Natural killer cell (primary cell): Measurements from ENCODE around the gene UEVLD. TPM values are rescaled to one million over a fixed set of nuclear protein-coding genes. Genes with fewer than 3 reads are reported as not detected.

Experiments used
- ATAC-seq, 3 donors: fragments of 150-1000 bp in 2 of 3; fragments of 200-7000 bp in 1 of 3; cut with Tn5 transposase; 1 replicate in 1 of 3; 2 replicates in 2 of 3; pipeline ENCODE4 v1.10.0; 2021; ENCODE audit warnings: mild to moderate bottlenecking in 2 of 3, moderate library complexity in 2 of 3
- DNase-seq, 2 donors: peaks; one replicate each; pipeline versions ENCODE4 v3.0.0 to v3.0.0-alpha.2; 2013 to 2021; ENCODE audit warnings: mixed read lengths in 1 of 2
- H3K27ac ChIP-seq: one replicate; pipeline ENCODE4 v1.5.1; 2013; ENCODE audit warnings: mild to moderate bottlenecking, low read length
- H3K27me3 ChIP-seq: one replicate; pipeline ENCODE4 v1.6.1; 2013; ENCODE audit warnings: low read length; ENCODE audit not compliant: control insufficient read depth, insufficient read depth
- H3K36me3 ChIP-seq: one replicate; pipeline ENCODE4 v1.6.1; 2013; ENCODE audit warnings: low read length; ENCODE audit not compliant: control insufficient read depth, insufficient read depth
- H3K4me1 ChIP-seq: one replicate; pipeline ENCODE4 v1.6.1; 2013; ENCODE audit warnings: low read length; ENCODE audit not compliant: control insufficient read depth, insufficient read depth
- H3K4me3 ChIP-seq: one replicate; pipeline ENCODE4 v1.5.1; 2013; ENCODE audit warnings: low read length
- H3K9me3 ChIP-seq: one replicate; pipeline ENCODE4 v1.6.1; 2013; ENCODE audit warnings: low read length; ENCODE audit not compliant: control insufficient read depth, insufficient read depth
- H3K27ac Mint-ChIP-seq, 2 donors: one replicate each; pipeline ENCODE4 v1.8.0; 2022; ENCODE audit warnings: mild to moderate bottlenecking in 2 of 2, mixed read lengths in 2 of 2, moderate library complexity in 1 of 2
- H3K27me3 Mint-ChIP-seq, 2 donors: one replicate each; pipeline ENCODE4 v1.8.0; 2022; ENCODE audit warnings: low read depth in 2 of 2, mixed read lengths in 2 of 2
- H3K36me3 Mint-ChIP-seq: one replicate; pipeline ENCODE4 v1.8.0; 2022; ENCODE audit warnings: mixed read lengths
- H3K4me1 Mint-ChIP-seq, 2 donors: one replicate each; pipeline ENCODE4 v1.8.0; 2022; ENCODE audit warnings: mixed read lengths in 2 of 2
- H3K4me3 Mint-ChIP-seq: one replicate; pipeline ENCODE4 v1.8.0; 2022; ENCODE audit warnings: mild to moderate bottlenecking, moderate library complexity, mixed read lengths
- H3K9me3 Mint-ChIP-seq, 2 donors: one replicate each; pipeline ENCODE4 v1.8.0; 2022; ENCODE audit warnings: mixed read lengths in 2 of 2
- CTCF ChIP-seq: fragments of 200-600 bp; IDR thresholded peaks from one replicate; pipeline ENCODE4 v1.8.0; 2022; ENCODE audit warnings: antibody characterized with exemption
- WGBS: methylation state at CpG from one replicate; pipeline ENCODE4 v1.1.7; 2013; ENCODE audit warnings: missing lambda C conversion rate; ENCODE audit not compliant: insufficient coverage; 5-methylcytosine and 5-hydroxymethylcytosine counted together
- intact Hi-C: fragments of 100-400 bp; cut with micrococcal nuclease; formaldehyde crosslinking; loops from one replicate; pipeline ENCODE4 v1.14.2; 2022
- total RNA-seq, 4 donors: library from RNA; stranded (reverse); fragments of 120-200 nt in 1 of 4; gene quantifications; one replicate each; pipeline versions ENCODE4 v1.2.3 to v1.2.4, GENCODE V29; 2013 to 2022

UEVLD gene
- total RNA-seq, 3 donors from 2014 or later (not counting 1 experiment from before 2014, with no cell fraction given): 13.6 to 17.8 (median 15.6) TPM

- Histone ChIP-seq H3K27ac (peak overlapping the region; percentile 96), H3K4me1 (peaks cover 14% of the 10 kb centered on the region), H3K27me3 (no peaks in the 10 kb centered on the region), H3K9me3 (no peaks in the 10 kb centered on the region), H3K36me3 (no peaks in the 10 kb centered on the region), H3K4me3 (no peak overlapping the region)
- ATAC-seq (no peak), DNase-seq (peak in 1 of 2 donors; percentile 23)
- no peak for TF ChIP-seq CTCF
- Mint-ChIP-seq H3K27me3 (no peaks in the 10 kb centered on the region), H3K36me3 (no peaks in the 10 kb centered on the region), H3K4me3 (peak overlapping the region; percentile 33), H3K4me1 (no peaks in the 10 kb centered on the region), H3K9me3 (no peaks in the 10 kb centered on the region), H3K27ac (no peak overlapping the region)
- intact Hi-C loops: no loop called here
- WGBS: 47% methylated on average over 2 of the region's 2 CpGs
Observed at GRCh38 chr11:18590571-18590970, 2.0 kb upstream of the UEVLD start.

DNA sequence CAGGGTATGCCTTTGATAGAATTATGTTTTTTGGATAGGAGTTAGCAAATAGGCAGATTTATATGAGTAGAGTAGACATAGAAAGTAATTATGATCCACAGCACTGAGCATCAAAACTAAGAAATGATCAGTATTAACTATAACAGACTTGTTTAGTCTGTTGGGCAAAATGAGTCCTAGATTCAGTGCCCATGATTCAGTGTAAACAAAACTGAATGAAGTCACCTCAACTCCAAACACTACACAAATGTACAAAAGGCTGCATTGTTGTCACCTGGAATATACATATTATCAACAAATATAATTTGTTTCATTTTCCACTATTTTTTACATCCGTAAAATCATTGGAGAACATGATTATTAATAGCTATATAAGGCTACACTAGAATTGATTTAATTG is 6.7 kb downstream of the UEVLD start:
- no peak for DNase-seq
- intact Hi-C loops: no loop called here
- no peak for TF ChIP-seq CTCF
- H3K36me3 ChIP-seq: peaks cover 3% of the 10 kb centered on the region
- H3K9me3 ChIP-seq: no peaks in the 10 kb centered on the region
- WGBS: no CpG with 5 or more reads among the region's 1 CpG
- no peaks in the 10 kb centered on the region for H3K27me3 ChIP-seq
- H3K36me3 Mint-ChIP-seq: no peaks in the 10 kb centered on the region
- no peak overlapping the region for H3K27ac ChIP-seq
- no peaks in the 10 kb centered on the region for H3K9me3 Mint-ChIP-seq
- H3K27me3 Mint-ChIP-seq: no peaks in the 10 kb centered on the region
- peaks cover 15 to 17% of the 10 kb centered on the region in 2 donors for H3K4me1 Mint-ChIP-seq
- H3K27ac Mint-ChIP-seq: peak overlapping the region; percentile 35 to 85
- H3K4me1 ChIP-seq: no peaks in the 10 kb centered on the region
- ATAC-seq: no peak
- H3K4me3 Mint-ChIP-seq: no peak overlapping the region
- H3K4me3 ChIP-seq: no peak overlapping the region

DNA sequence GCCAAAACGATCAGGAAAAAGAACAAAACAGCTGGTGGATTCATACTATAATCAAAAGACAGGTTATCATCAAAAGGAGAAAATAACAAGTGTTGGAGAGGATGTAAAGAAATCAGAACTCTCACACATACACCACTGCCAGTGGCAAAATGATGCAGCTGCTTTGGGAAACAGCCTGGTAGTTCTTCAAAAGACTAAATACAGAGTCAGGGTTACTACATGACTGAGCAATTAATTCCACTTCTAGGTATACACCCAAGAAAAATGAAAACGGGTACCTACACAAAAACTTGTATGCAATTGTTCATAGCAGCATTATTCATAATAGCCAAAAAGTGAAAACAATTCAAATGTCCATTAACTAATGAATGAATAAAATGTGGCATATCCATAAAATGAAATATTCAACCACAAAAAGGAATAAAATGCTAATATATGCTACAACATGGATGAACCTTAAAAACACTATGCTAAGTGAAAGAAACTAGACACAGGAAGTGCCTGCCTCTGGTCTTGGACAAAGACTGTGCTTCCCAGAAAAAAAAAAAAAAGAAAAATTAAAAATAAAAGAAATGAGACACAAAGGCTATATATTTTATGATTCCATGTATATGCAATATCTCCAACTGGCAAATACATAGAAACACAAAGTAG is 8.3 kb downstream of the UEVLD start:
- Mint-ChIP-seq H3K36me3 (no peaks in the 10 kb centered on the region), H3K9me3 (no peaks in the 10 kb centered on the region), H3K27ac (peak overlapping the region; percentile 85 to 87), H3K27me3 (no peaks in the 10 kb centered on the region), H3K4me1 (peaks cover 15 to 16% of the 10 kb centered on the region in 2 donors), H3K4me3 (no peak overlapping the region)
- DNase-seq (no peak), ATAC-seq (no peak)
- H3K36me3 ChIP-seq: peaks cover 10% of the 10 kb centered on the region
- no peak overlapping the region for H3K27ac ChIP-seq
- TF ChIP-seq CTCF: no peak
- no peak overlapping the region for H3K4me3 ChIP-seq
- no peaks in the 10 kb centered on the region for H3K27me3 ChIP-seq
- WGBS: 100% methylated on average over 1 of the region's 2 CpGs
- intact Hi-C loops: no loop called here
- no peaks in the 10 kb centered on the region for H3K9me3 ChIP-seq
- H3K4me1 ChIP-seq: no peaks in the 10 kb centered on the region
